Kidney (tissue), 14 donors: ENCODE results near the gene HRH2. TPM values are rescaled to one million over a fixed set of nuclear protein-coding genes. Genes with fewer than 3 reads are reported as not detected.

Source experiments
- DNase-seq, 5 donors: peaks; one replicate each; pipeline ENCODE4 v3.0.0-alpha.2; 2013 to 2020
- FAIRE-seq: peaks from 2 replicates; lab custom pipeline; 2012; peaks lifted over from hg19 to GRCh38; lab: Jason Lieb, UNC
- H3K27ac ChIP-seq, 2 donors: one replicate each; pipeline ENCODE4 v1.7.0; 2013; ENCODE audit warnings: low read depth in 2 of 2, low read length in 2 of 2, inconsistent platforms in 1 of 2
- H3K27me3 ChIP-seq: one replicate; pipeline ENCODE4 v1.7.1; 2013; ENCODE audit warnings: low read length, inconsistent platforms; ENCODE audit not compliant: control insufficient read depth, insufficient read depth
- H3K36me3 ChIP-seq, 3 donors: one replicate each; pipeline versions ENCODE4 v1.7.0 to v1.7.1; 2013; ENCODE audit warnings: low read length in 3 of 3, control low read depth in 1 of 3, inconsistent platforms in 1 of 3; ENCODE audit not compliant: insufficient read depth in 3 of 3, control insufficient read depth in 2 of 3
- H3K4me1 ChIP-seq, 3 donors: one replicate each; pipeline versions ENCODE4 v1.7.0 to v1.7.1; 2013; ENCODE audit warnings: low read length in 3 of 3, inconsistent platforms in 1 of 3, low read depth in 1 of 3; ENCODE audit not compliant: control insufficient read depth in 2 of 3, insufficient read depth in 2 of 3
- H3K4me3 ChIP-seq, 3 donors: one replicate each; pipeline versions ENCODE4 v1.7.0 to v1.8.1; 2013; ENCODE audit warnings: low read length in 3 of 3, control low read depth in 1 of 3, inconsistent platforms in 1 of 3
- H3K9ac ChIP-seq, 3 donors: one replicate each; pipeline versions ENCODE4 v1.7.0 to v1.7.1; 2013; ENCODE audit warnings: low read length in 3 of 3, control low read depth in 1 of 3, inconsistent platforms in 1 of 3
- H3K9me3 ChIP-seq, 3 donors: one replicate each; pipeline versions ENCODE4 v1.7.0 to v1.7.1; 2013; ENCODE audit warnings: low read length in 3 of 3, control low read depth in 1 of 3, inconsistent platforms in 1 of 3; ENCODE audit not compliant: control insufficient read depth in 2 of 3, insufficient read depth in 1 of 3
- CTCF ChIP-seq: IDR thresholded peaks from 3 replicates; pipeline ENCODE4 v1.5.1; 2012; ENCODE audit warnings: mild to moderate bottlenecking, moderate library complexity, borderline replicate concordance; ENCODE audit not compliant: insufficient read depth; ENCODE audit errors: extremely low read depth
- intact Hi-C: fragments of 100-400 bp; cut with DNase I; formaldehyde crosslinking; loops from one replicate; pipeline ENCODE4 v1.11.1; 2022
- polyA plus RNA-seq: library from polyadenylated mRNA; stranded (reverse); fragments of 350-450 nt; fragmentation: Illumina TruSeq; extraction: RNeasy Lipid Tissue Mini Kit (QIAGEN cat#74804); gene quantifications from one replicate; pipeline ENCODE4 v1.2.3, GENCODE V29; 2014; ENCODE audit warnings: low read depth, low replicate concordance; ENCODE audit not compliant: insufficient read depth
- total RNA-seq: library from RNA; stranded (reverse); fragmentation: NEBNext Ultra II Directional; extraction: Animal tissue kit (Norgen Biotek cat#: 25700); gene quantifications from one replicate; pipeline ENCODE4 v1.2.1, GENCODE V29; 2021
- donor health status: control.
- donor health status: control.
- donor health status: control.
- donor health status: control.
- donor health status: control.
- donor health status: DM: yes; HTN: yes; CAD: no.
- donor health status: Normal renal cell carcinoma (clear cell type).

The HRH2 gene
- total and polyA plus RNA-seq, 2 donors from 2014 or later: 1.9 to 10.6 TPM

- intact Hi-C loops: no loop called here
- no peak overlapping the region for H3K4me3 ChIP-seq
- H3K9ac ChIP-seq: no peak overlapping the region
- H3K27ac ChIP-seq: no peak overlapping the region
- no peaks in the 10 kb centered on the region for H3K36me3 ChIP-seq
- no peaks in the 10 kb centered on the region for H3K4me1 ChIP-seq
- H3K27me3 ChIP-seq: no peaks in the 10 kb centered on the region
- H3K9me3 ChIP-seq: no peaks in the 10 kb centered on the region
- DNase-seq: peak in 1 of 5 donors; percentile 25
- no peak for TF ChIP-seq CTCF
- no peak for FAIRE-seq
Observed at GRCh38 chr5:175724314-175725275, 66.7 kb downstream of the HRH2 start.

GRCh38 chr5:175728316-175728715 is 70.4 kb downstream of the HRH2 start:
- no peak overlapping the region for H3K27ac ChIP-seq
- FAIRE-seq (no peak), DNase-seq (no peak)
- H3K9me3 ChIP-seq: no peaks in the 10 kb centered on the region
- H3K4me3 ChIP-seq: no peak overlapping the region
- intact Hi-C loops: no loop called here
- H3K36me3 ChIP-seq: no peaks in the 10 kb centered on the region
- no peak overlapping the region for H3K9ac ChIP-seq
- H3K4me1 ChIP-seq: peaks cover 0 to 2% (median 0%) of the 10 kb centered on the region in 3 donors
- no peak for TF ChIP-seq CTCF
- H3K27me3 ChIP-seq: no peaks in the 10 kb centered on the region

- Histone ChIP-seq H3K27me3 (no peaks in the 10 kb centered on the region), H3K4me1 (peaks cover 0 to 2% (median 0%) of the 10 kb centered on the region in 3 donors), H3K4me3 (no peak overlapping the region), H3K9me3 (no peaks in the 10 kb centered on the region), H3K27ac (no peak overlapping the region), H3K36me3 (no peaks in the 10 kb centered on the region), H3K9ac (no peak overlapping the region)
- FAIRE-seq: no peak
- DNase-seq: peak; percentile 43 to 76 (median 56)
- TF ChIP-seq CTCF: no peak
- intact Hi-C loops: no loop called here
Observed at GRCh38 chr5:175728885-175729828, 71.3 kb downstream of the HRH2 start.
